Astrocyte of the spinal cord (primary cell): ENCODE measurements around the gene ZNF614.

Experiments used
- DNase-seq: peaks from one replicate; pipeline ENCODE4 v3.0.0; 2011; ENCODE audit warnings: low read depth, low spot score
- H3K4me3 ChIP-seq: 2 replicates; pipeline ENCODE4 v1.5.1; 2011; ENCODE audit warnings: low read depth, mild to moderate bottlenecking, low read length, moderate library complexity
- CTCF ChIP-seq: IDR thresholded peaks from 2 replicates; pipeline ENCODE4 v1.5.1; 2012; ENCODE audit warnings: low read depth, mild to moderate bottlenecking, low read length, inconsistent platforms
- in situ Hi-C: cut with HindIII; loops from 2 replicates; pipeline ENCODE4 v1.10.0; 2017; ENCODE audit warnings: low sequenced_read_pairs

The ZNF614 gene

DNA sequence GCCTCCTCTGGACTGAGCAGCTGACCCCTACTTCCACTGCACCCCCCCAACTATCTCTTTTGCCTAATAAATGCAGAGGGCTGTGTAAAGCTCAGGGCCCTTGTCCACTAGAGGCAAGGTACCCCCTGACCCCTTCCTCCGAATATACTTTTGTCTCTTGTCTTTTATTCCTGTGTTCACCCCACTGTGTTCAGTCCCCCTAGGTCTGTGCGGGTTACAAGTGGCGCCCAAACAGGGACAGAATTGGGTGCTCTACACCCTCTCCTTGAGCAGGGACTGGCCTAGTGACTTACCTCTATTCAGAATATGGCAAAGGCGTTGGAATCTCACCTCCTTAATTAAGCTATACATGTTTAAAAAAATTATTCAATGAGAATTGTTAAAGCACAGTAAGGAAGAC is 56.6 kb downstream of the ZNF614 start:
- peak; percentile 33 for DNase-seq
- no peak for TF ChIP-seq CTCF
- no peak overlapping the region for H3K4me3 ChIP-seq
- in situ Hi-C loops = no loop called here

GRCh38 chr19:51970718-51971117 is 57.5 kb downstream of the ZNF614 start:
- H3K4me3 ChIP-seq = no peak overlapping the region

GRCh38 chr19:51965583-51965982 is 62.6 kb downstream of the ZNF614 start:
- in situ Hi-C loops = no loop called here

More at GRCh38 chr19:51970718-51971117, 57.5 kb downstream of the ZNF614 start:
- no peak for TF ChIP-seq CTCF
- DNase-seq = no peak
- in situ Hi-C loops = no loop called here

More at GRCh38 chr19:51965583-51965982, 62.6 kb downstream of the ZNF614 start:
- no peak overlapping the region for H3K4me3 ChIP-seq
- no peak for DNase-seq
- no peak for TF ChIP-seq CTCF
